K562 treated with DMSO at 1 percent for 48 hours (cell line): ENCODE data around the gene LDHA. TPM values are rescaled to one million over a fixed set of nuclear protein-coding genes. Genes with fewer than 3 reads are reported as not detected.

ENCODE experiments used
- total RNA-seq: library from RNA; unstranded; fragments of 300-600 nt; gene quantifications from 2 replicates; pipeline ENCODE4 v1.2.3, GENCODE V29; 2022; ENCODE audit warnings: low replicate concordance; ENCODE audit errors: extremely low read depth

The LDHA gene
- 828 TPM in 1 of 2 replicates, not detected in the other for total RNA-seq

GRCh38 chr11:18394275-18394927 lies at the start of gene LDHA:
Gene LDHA, plus strand, starts transcription at chr11:18394563. Its CDS starts 2,280 bp downstream, at chr11:18396843.

GRCh38 chr11:18455686-18456372 lies 61.5 kb downstream of the LDHA start, which contains the start of gene LDHAL6A:
Gene LDHAL6A, plus strand, starts transcription at chr11:18455856. Its CDS starts 825 bp downstream, at chr11:18456681.

Other genes with a start within 250 kb of the LDHA start
- gene MRGPRX4, start 221.7 kb upstream of the LDHA start, total RNA-seq: not detected in 2 replicates
- gene SAA4, start 157.8 kb upstream of the LDHA start, total RNA-seq: not detected in 2 replicates
- gene SAA2, start 145.9 kb upstream of the LDHA start, total RNA-seq: not detected in 2 replicates
- not detected in 2 replicates for gene SAA1, start 128.3 kb upstream of the LDHA start, total RNA-seq
- not detected in 2 replicates for gene HPS5, start 72.4 kb upstream of the LDHA start, total RNA-seq
- gene GTF2H1, start 72.0 kb upstream of the LDHA start, total RNA-seq: not detected in 2 replicates
- not detected in 2 replicates for gene LDHC, start 17.8 kb downstream of the LDHA start, total RNA-seq
- not detected in 2 replicates for gene LDHAL6A, start 61.3 kb downstream of the LDHA start, total RNA-seq
- gene TSG101, start 132.4 kb downstream of the LDHA start, total RNA-seq: not detected in 2 replicates
- not detected in 2 replicates for gene UEVLD, start 194.2 kb downstream of the LDHA start, total RNA-seq
- gene MISFA, start 205.2 kb downstream of the LDHA start, total RNA-seq: not detected in 2 replicates
- not detected in 2 replicates for gene SPTY2D1, start 239.8 kb downstream of the LDHA start, total RNA-seq